Measurements from ENCODE around the gene VPS18. TPM values are rescaled to one million over a fixed set of nuclear protein-coding genes. Genes with fewer than 3 reads are reported as not detected.
"Not testable (repeated sequence)": the region's sequence is repeated elsewhere in the genome, so short reads cannot be mapped to it uniquely, and the experiment has no call there.

The VPS18 gene
- total RNA-seq, 2 experiments from 2014 or later = 16.2 to 16.6 TPM

GRCh38 chr15:40856746-40857145 is 37.5 kb upstream of the VPS18 start:
- H3K36me3 Mint-ChIP-seq (ENCODE audit: low read depth) = no peaks in the 10 kb centered on the region
- H3K27me3 Mint-ChIP-seq = peaks cover 5% of the 10 kb centered on the region
- no peak overlapping the region for H3K4me3 Mint-ChIP-seq
- DNase-seq = no peak
- ChIA-PET POLR2A (no interaction called here), CTCF (interaction anchor here (0.6 to 8.9 kb wide), 9 partner anchors 10 to 1695 kb away, joined by 3 to 165 read pairs (median 11); partner anchors contain the start of genes SPINT1 and VPS18)
- no peaks in the 10 kb centered on the region for H3K9me3 Mint-ChIP-seq
- peaks cover 19% of the 10 kb centered on the region for H3K4me1 Mint-ChIP-seq
- H3K27ac Mint-ChIP-seq = no peak overlapping the region

DNA sequence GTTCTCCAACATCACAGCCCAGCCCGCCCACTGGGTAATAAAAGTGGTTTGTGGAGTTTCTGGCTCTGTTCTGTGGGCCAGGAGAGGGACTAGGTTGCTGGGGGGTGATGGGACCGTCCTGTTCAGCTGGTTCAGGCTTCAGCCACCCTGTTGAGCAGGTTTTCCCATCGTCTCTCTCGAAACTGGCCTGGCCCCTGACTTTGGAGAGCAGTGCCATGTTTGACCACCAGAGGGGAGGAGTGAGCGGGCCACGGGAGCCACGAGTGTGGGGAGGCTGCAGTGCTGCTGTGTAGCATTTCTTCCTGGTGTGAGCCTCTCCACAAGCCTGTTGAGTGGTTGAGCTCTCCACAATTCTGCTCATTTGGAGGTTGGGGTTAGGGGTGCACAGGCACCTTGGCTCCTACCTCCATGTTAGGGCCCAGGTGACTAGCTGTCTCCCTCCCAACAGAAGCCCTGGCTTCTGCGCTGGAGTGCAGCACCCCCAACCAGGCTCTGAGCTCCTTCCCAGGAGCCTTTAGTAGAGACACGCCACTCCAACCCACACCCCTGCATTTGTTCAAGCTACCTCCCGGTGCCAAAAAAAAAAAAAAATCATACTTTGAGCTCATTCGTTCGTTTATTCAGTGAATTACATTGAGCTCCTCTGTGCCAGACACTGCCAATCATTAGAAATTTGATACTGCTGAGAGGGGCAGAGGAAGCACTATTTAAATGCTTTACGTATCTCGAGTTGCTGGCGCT is 36.5 kb upstream of the VPS18 start:
- peak overlapping the region; percentile 39 for H3K27ac Mint-ChIP-seq
- CTCF ChIA-PET = interaction anchor here (0.5 to 8.9 kb wide), 25 partner anchors 8 to 1694 kb away, joined by 3 to 165 read pairs (median 5); partner anchors contain the start of genes SPINT1 and VPS18
- H3K4me1 Mint-ChIP-seq = peaks cover 19% of the 10 kb centered on the region
- H3K27me3 Mint-ChIP-seq = peaks cover 5% of the 10 kb centered on the region
- H3K36me3 Mint-ChIP-seq (ENCODE audit: low read depth) = no peaks in the 10 kb centered on the region
- H3K9me3 Mint-ChIP-seq = no peaks in the 10 kb centered on the region
- no peak overlapping the region for H3K4me3 Mint-ChIP-seq
- DNase-seq = peak; percentile 83
- POLR2A ChIA-PET = interaction anchor here (0.6 to 2.6 kb wide), 3 partner anchors 32 to 37 kb away, joined by 3 to 15 read pairs (median 4); partner anchors contain the start of gene VPS18

- ChIA-PET CTCF (interaction anchor here (0.6 to 8.9 kb wide), 22 partner anchors 9 to 327 kb away, joined by 3 to 165 read pairs (median 4); partner anchors contain the start of genes DNAJC17, SPINT1, VPS18 and ZFYVE19), POLR2A (interaction anchor here (2.6 kb wide), 1 partner anchor 36 kb away, joined by 15 read pairs; the partner anchor contains the start of gene VPS18)
- no peak for DNase-seq
- Mint-ChIP-seq H3K4me1 (peaks cover 19% of the 10 kb centered on the region), H3K27me3 (peaks cover 8% of the 10 kb centered on the region), H3K9me3 (no peaks in the 10 kb centered on the region), H3K36me3 (ENCODE audit: low read depth) (no peaks in the 10 kb centered on the region), H3K27ac (no peak overlapping the region), H3K4me3 (no peak overlapping the region)
Measured at GRCh38 chr15:40858706-40859105, 35.5 kb upstream of the VPS18 start.

DNA sequence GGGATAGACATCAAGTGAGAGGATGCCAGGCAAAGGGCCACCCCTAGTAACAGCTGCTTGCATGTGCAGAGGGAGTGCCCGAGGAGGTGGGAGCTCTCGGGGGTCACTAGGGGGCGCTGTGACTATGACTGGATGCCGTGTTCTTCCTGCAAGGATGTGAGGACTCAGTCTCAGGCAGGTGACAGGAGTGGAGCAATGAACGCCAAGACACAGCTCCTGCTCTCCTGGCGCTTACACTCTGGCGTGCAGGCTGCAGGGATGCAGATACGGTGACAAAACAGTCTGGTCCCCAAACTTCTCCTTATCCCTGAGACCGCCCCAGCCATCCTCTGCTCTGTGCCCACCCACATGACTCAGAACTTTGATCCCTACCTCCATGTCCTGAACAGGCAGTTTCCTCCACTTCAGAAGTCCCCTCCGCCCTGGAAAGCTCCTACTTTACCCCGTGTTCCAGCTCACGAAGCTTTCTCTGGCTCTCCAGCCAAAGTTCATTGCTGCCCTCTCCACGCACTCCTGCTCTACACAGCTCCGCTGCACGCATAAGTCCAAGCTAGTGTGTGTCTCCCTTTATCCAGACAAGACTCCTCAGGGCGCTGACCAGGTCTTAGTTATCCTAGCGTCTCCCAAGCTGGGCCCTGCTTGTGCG is 34.9 kb upstream of the VPS18 start:
- no peaks in the 10 kb centered on the region for H3K36me3 Mint-ChIP-seq (ENCODE audit: low read depth)
- no peak overlapping the region for H3K4me3 Mint-ChIP-seq
- H3K27ac Mint-ChIP-seq = no peak overlapping the region
- ChIA-PET CTCF (interaction anchor here (0.6 to 8.9 kb wide), 21 partner anchors 8 to 327 kb away, joined by 3 to 165 read pairs (median 4); partner anchors contain the start of genes DNAJC17, SPINT1, VPS18 and ZFYVE19), POLR2A (interaction anchor here (2.6 kb wide), 1 partner anchor 35 kb away, joined by 15 read pairs; the partner anchor contains the start of gene VPS18)
- H3K9me3 Mint-ChIP-seq = no peaks in the 10 kb centered on the region
- peak; percentile 89 for DNase-seq
- peaks cover 8% of the 10 kb centered on the region for H3K27me3 Mint-ChIP-seq
- H3K4me1 Mint-ChIP-seq = peaks cover 19% of the 10 kb centered on the region

GRCh38 chr15:40861147-40861546 is 33.1 kb upstream of the VPS18 start:
- DNase-seq; POLR2A ChIA-PET; H3K27me3 Mint-ChIP-seq; H3K27ac Mint-ChIP-seq; H3K4me3 Mint-ChIP-seq; H3K9me3 Mint-ChIP-seq; H3K36me3 Mint-ChIP-seq (ENCODE audit: low read depth): not testable (repeated sequence)
- CTCF ChIA-PET = interaction anchor here (0.6 to 1.3 kb wide), 5 partner anchors 12 to 297 kb away, joined by 3 to 5 read pairs (median 4); partner anchors contain the start of gene CCDC32
- H3K4me1 Mint-ChIP-seq = peaks cover 19% of the 10 kb centered on the region

DNA sequence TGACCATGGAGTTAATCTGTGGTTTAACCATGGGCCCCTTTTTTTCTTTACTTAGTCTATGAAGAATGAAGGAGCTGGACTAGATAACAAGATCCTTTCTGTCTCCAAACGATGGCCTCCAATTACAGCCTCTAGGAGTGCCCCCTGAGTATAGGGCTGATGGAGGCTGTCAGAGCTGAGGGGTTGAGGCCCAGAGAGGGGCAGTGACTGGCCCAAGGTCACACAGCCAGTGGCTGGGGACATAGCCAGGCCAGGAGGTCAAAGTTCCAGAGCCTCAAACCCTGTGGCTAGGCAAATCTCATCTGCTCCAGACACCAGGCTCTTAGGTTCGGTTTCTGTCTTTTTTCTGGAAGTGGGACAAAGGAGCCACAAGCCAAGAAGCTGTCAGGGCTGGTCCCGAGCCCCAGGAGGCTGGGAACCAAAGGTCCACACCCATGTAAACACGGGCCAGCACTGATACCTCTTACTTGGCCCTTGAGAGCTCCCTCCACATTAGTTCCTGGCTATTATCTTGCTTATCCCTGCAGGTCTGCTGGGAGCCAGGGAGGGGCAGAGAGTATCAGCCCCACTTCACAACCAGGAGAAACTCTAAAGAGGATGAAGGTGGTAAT is 30.5 kb upstream of the VPS18 start:
- no peak for DNase-seq
- Mint-ChIP-seq H3K9me3 (no peaks in the 10 kb centered on the region), H3K36me3 (ENCODE audit: low read depth) (no peaks in the 10 kb centered on the region), H3K27ac (no peak overlapping the region), H3K4me3 (no peak overlapping the region), H3K4me1 (peaks cover 10% of the 10 kb centered on the region), H3K27me3 (peaks cover 8% of the 10 kb centered on the region)
- POLR2A ChIA-PET = no interaction called here
- CTCF ChIA-PET = interaction anchor here (0.7 to 2.8 kb wide), 3 partner anchors 9 to 41 kb away, joined by 3 to 10 read pairs (median 3); no protein-coding TSS in a partner anchor

GRCh38 chr15:40867199-40867598 is 27.1 kb upstream of the VPS18 start:
- H3K4me1 Mint-ChIP-seq = peaks cover 3% of the 10 kb centered on the region
- CTCF ChIA-PET = interaction anchor here (0.7 to 1.5 kb wide), 3 partner anchors 19 to 650 kb away, joined by 3 read pairs; partner anchors contain the start of gene VPS18

GRCh38 chr15:40869686-40870085 is 24.6 kb upstream of the VPS18 start:
- no peaks in the 10 kb centered on the region for H3K36me3 Mint-ChIP-seq (ENCODE audit: low read depth)
- ChIA-PET CTCF (interaction anchor here (0.7 to 2.0 kb wide), 3 partner anchors 8 to 72 kb away, joined by 3 to 9 read pairs (median 4); no protein-coding TSS in a partner anchor), POLR2A (no interaction called here)
- H3K27me3 Mint-ChIP-seq = peaks cover 14% of the 10 kb centered on the region
- H3K9me3 Mint-ChIP-seq = no peaks in the 10 kb centered on the region
- no peak overlapping the region for H3K27ac Mint-ChIP-seq
- no peak for DNase-seq
- no peak overlapping the region for H3K4me3 Mint-ChIP-seq
- H3K4me1 Mint-ChIP-seq = peaks cover 10% of the 10 kb centered on the region

More at GRCh38 chr15:40867199-40867598, 27.1 kb upstream of the VPS18 start:
- DNase-seq = no peak
- no peak overlapping the region for H3K27ac Mint-ChIP-seq
- POLR2A ChIA-PET = no interaction called here
- H3K4me3 Mint-ChIP-seq = no peak overlapping the region
- H3K9me3 Mint-ChIP-seq = no peaks in the 10 kb centered on the region
- H3K36me3 Mint-ChIP-seq (ENCODE audit: low read depth) = no peaks in the 10 kb centered on the region
- H3K27me3 Mint-ChIP-seq = peaks cover 3% of the 10 kb centered on the region

DNA sequence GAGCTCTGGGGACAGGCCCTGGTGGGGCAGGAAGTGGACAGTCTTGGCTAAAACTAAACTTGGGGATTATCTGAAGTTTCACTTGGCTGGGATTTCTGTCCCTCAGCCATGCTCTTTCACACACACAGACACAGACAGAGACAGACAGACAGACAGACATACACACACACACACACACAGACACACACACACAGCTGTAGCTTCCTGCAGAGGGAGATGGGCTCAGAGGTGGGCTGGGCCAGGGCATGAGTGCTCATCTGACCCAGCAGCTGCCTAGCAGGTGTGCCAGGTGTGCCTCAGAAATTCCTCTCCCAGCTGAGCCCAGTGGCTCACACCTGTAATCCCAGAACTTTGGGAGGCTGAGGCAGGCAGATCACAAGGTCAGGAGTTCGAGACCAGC is 23.5 kb upstream of the VPS18 start:
- Mint-ChIP-seq H3K27ac (no peak overlapping the region), H3K4me1 (peaks cover 10% of the 10 kb centered on the region)
- POLR2A ChIA-PET = no interaction called here

GRCh38 chr15:40871749-40872617 is 22.3 kb upstream of the VPS18 start:
- Mint-ChIP-seq H3K27me3 (peaks cover 18% of the 10 kb centered on the region), H3K4me1 (peaks cover 10% of the 10 kb centered on the region), H3K36me3 (ENCODE audit: low read depth) (no peaks in the 10 kb centered on the region), H3K9me3 (no peaks in the 10 kb centered on the region), H3K4me3 (no peak overlapping the region), H3K27ac (no peak overlapping the region)
- CTCF ChIA-PET = interaction anchor here (0.6 to 2.0 kb wide), 5 partner anchors 20 to 420 kb away, joined by 4 to 9 read pairs (median 5); partner anchors contain the start of gene VPS18
- POLR2A ChIA-PET = no interaction called here
- no peak for DNase-seq

More for the DNA sequence above, 23.5 kb upstream of the VPS18 start:
- Mint-ChIP-seq H3K27me3 (peaks cover 15% of the 10 kb centered on the region), H3K4me3 (no peak overlapping the region), H3K36me3 (ENCODE audit: low read depth) (no peaks in the 10 kb centered on the region), H3K9me3 (no peaks in the 10 kb centered on the region)
- no peak for DNase-seq
- CTCF ChIA-PET = interaction anchor here (1.4 kb wide), 1 partner anchor 34 kb away, joined by 5 read pairs; no protein-coding TSS in a partner anchor

GRCh38 chr15:40872791-40873693 is 21.2 kb upstream of the VPS18 start:
- H3K27me3 Mint-ChIP-seq = peaks cover 18% of the 10 kb centered on the region
- DNase-seq = no peak
- ChIA-PET CTCF (interaction anchor here (0.6 to 2.0 kb wide), 8 partner anchors 12 to 419 kb away, joined by 3 to 9 read pairs (median 4); partner anchors contain the start of gene VPS18), POLR2A (no interaction called here)
- peaks cover 12% of the 10 kb centered on the region for H3K4me1 Mint-ChIP-seq
- H3K36me3 Mint-ChIP-seq (ENCODE audit: low read depth) = no peaks in the 10 kb centered on the region
- H3K27ac Mint-ChIP-seq = no peak overlapping the region
- H3K4me3 Mint-ChIP-seq = peak overlapping the region; percentile 67
- H3K9me3 Mint-ChIP-seq = no peaks in the 10 kb centered on the region
